Chondrocyte (in vitro differentiated cells): ENCODE data around the gene UBE2F. TPM values are rescaled to one million over a fixed set of nuclear protein-coding genes. Genes with fewer than 3 reads are reported as not detected.
"Not testable (repeated sequence)": the region's sequence is repeated elsewhere in the genome, so short reads cannot be mapped to it uniquely, and the experiment has no call there.

Source experiments
- DNase-seq: peaks from one replicate; pipeline ENCODE4 v3.0.0; 2021; ENCODE audit warnings: mixed read lengths, low spot score
- H3K27ac Mint-ChIP-seq: one replicate; pipeline ENCODE4 v1.8.0; 2021; ENCODE audit warnings: mild to moderate bottlenecking, moderate library complexity, mixed read lengths; ENCODE audit not compliant: unreplicated experiment
- H3K27me3 Mint-ChIP-seq: 2 replicates; pipeline ENCODE4 v1.8.0; 2021; ENCODE audit warnings: low read depth, mixed read lengths
- H3K36me3 Mint-ChIP-seq: 2 replicates; pipeline ENCODE4 v1.8.0; 2021; ENCODE audit warnings: low read depth, mixed read lengths
- H3K4me1 Mint-ChIP-seq: 2 replicates; pipeline ENCODE4 v1.8.0; 2021; ENCODE audit warnings: low read depth, mild to moderate bottlenecking, mixed read lengths
- H3K4me3 Mint-ChIP-seq: one replicate; pipeline ENCODE4 v1.8.0; 2021; ENCODE audit warnings: mild to moderate bottlenecking, moderate library complexity, mixed read lengths; ENCODE audit not compliant: unreplicated experiment
- H3K9me3 Mint-ChIP-seq: 2 replicates; pipeline ENCODE4 v1.8.0; 2021; ENCODE audit warnings: low read depth, mixed read lengths
- total RNA-seq: library from RNA; stranded (reverse); gene quantifications from 3 replicates; pipeline ENCODE4 v1.2.1, GENCODE V29; 2021
- TF ChIP-seq, protein P1 (sequence below): fragments of 200-600 bp; sonication (generic); IDR thresholded peaks from 2 replicates; pipeline ENCODE4 v1.5.0; 2021; ENCODE audit warnings: antibody characterized with exemption, mild to moderate bottlenecking, moderate library complexity

The UBE2F gene
- total RNA-seq, 1 donor from 2014 or later = 59.1 TPM

DNA sequence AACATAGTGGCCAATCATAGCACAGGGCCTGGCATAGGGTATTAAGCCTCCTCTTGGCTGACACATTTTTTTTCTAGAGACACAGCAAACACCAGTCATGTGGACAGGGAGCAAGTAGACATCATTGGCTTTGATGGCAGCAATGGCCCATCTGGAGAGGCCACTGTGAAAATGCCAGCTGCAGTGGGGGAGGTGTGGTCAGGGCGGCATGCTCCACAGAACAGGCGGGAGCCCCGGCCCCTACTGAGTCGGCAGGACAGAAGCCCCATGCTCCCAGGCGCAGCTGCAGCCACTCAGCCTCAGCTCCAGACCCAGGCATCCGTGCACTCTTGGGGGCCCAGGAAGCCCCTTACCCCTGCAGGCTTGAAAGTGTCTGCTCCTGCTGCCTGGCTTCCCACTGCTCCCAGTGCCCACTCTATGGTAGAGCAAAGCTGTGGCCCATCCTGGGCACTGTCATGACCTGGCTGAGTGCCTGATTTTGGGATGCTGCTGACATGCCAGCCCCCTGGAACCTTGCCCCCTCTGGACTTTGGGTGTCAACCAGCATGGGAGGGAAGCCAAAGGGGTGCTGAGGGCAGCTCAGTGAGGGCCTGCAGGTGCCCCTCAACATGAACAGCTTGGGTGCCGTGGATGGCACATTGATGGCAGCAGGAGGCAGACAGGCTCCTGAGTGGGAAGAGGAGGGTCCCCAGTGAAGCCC is 23.3 kb upstream of the UBE2F start:
- H3K27me3 Mint-ChIP-seq = no peaks in the 10 kb centered on the region

DNA sequence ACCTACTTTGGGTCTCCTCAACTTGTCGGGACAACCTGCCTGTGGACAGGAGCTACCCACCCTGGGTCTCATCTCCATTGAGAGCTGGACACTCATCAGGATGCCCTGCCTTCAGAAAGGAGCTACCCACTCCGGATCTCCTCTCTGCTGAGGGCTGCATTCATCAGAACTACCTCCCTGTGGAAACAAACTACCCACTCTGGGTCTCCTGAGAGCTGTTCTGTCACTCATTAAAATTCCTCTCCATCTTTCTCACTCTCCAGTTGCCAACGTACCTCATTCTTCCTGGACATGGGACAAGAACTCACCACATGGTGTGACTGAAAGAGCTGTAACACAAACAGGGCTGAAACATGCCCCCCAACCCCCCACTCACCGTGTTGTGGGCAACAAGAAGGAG is 22.5 kb upstream of the UBE2F start:
- no peaks in the 10 kb centered on the region for H3K27me3 Mint-ChIP-seq
- no peak overlapping the region for H3K4me3 Mint-ChIP-seq
- peaks cover 11% of the 10 kb centered on the region for H3K9me3 Mint-ChIP-seq
- no peak for DNase-seq
- no peaks in the 10 kb centered on the region for H3K36me3 Mint-ChIP-seq
- peaks cover 11% of the 10 kb centered on the region for H3K4me1 Mint-ChIP-seq
- TF ChIP-seq, protein P1, sequence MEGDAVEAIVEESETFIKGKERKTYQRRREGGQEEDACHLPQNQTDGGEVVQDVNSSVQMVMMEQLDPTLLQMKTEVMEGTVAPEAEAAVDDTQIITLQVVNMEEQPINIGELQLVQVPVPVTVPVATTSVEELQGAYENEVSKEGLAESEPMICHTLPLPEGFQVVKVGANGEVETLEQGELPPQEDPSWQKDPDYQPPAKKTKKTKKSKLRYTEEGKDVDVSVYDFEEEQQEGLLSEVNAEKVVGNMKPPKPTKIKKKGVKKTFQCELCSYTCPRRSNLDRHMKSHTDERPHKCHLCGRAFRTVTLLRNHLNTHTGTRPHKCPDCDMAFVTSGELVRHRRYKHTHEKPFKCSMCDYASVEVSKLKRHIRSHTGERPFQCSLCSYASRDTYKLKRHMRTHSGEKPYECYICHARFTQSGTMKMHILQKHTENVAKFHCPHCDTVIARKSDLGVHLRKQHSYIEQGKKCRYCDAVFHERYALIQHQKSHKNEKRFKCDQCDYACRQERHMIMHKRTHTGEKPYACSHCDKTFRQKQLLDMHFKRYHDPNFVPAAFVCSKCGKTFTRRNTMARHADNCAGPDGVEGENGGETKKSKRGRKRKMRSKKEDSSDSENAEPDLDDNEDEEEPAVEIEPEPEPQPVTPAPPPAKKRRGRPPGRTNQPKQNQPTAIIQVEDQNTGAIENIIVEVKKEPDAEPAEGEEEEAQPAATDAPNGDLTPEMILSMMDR = no peak
- no peak overlapping the region for H3K27ac Mint-ChIP-seq

More for the DNA sequence above, 23.3 kb upstream of the UBE2F start:
- Mint-ChIP-seq H3K4me3 (no peak overlapping the region), H3K27ac (no peak overlapping the region), H3K9me3 (peaks cover 11% of the 10 kb centered on the region), H3K4me1 (peaks cover 11% of the 10 kb centered on the region), H3K36me3 (no peaks in the 10 kb centered on the region)
- DNase-seq = no peak
- TF ChIP-seq, protein P1 = no peak

DNA sequence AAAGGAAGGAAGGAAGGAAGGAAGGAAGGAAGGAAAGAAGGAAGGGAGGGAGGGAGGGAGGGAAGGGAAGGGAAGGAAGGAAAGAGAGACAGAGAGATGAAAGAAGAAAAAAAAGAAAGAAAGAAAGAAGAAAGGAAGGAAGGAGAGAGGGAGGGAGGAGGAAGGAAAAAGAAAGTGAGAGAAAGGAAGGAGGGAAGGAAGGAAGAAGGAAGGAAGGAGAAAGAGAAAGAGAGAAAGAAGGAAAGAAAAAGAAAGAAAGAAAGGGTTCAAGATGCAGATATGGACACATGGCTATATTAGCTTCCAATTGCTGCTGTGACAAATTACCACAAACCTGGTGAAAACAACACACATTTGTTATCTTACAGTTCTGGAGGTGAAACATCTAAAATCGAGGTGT is 20.4 kb upstream of the UBE2F start:
- no peak for DNase-seq
- no peaks in the 10 kb centered on the region for H3K36me3 Mint-ChIP-seq
- peaks cover 11% of the 10 kb centered on the region for H3K4me1 Mint-ChIP-seq
- TF ChIP-seq, protein P1 = no peak
- H3K9me3 Mint-ChIP-seq = peaks cover 11% of the 10 kb centered on the region
- no peak overlapping the region for H3K27ac Mint-ChIP-seq
- no peak overlapping the region for H3K4me3 Mint-ChIP-seq
- no peaks in the 10 kb centered on the region for H3K27me3 Mint-ChIP-seq

DNA sequence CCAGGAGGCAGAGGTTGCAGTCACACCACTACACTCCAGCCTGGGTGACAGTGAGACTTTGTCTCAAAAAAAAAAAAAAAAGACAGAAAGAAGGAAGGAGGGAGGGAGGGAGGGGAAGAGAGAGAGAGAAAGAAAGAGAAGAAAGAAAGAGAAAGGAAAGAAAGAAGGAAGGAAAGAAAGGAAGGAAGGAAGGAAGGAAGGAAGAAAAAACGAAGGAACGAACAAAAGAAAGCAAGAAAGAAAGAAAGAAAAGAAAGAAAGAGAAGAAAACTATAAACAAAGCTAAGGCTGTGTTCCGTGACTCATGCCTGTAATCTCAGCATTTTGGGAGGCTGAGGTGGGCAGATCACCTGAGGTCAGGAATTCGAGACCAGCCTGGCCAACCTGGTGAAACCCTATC is 15.5 kb upstream of the UBE2F start:
- not testable (repeated sequence) for H3K27ac Mint-ChIP-seq, H3K4me1 Mint-ChIP-seq, DNase-seq, H3K4me3 Mint-ChIP-seq, H3K9me3 Mint-ChIP-seq, H3K36me3 Mint-ChIP-seq, H3K27me3 Mint-ChIP-seq

DNA sequence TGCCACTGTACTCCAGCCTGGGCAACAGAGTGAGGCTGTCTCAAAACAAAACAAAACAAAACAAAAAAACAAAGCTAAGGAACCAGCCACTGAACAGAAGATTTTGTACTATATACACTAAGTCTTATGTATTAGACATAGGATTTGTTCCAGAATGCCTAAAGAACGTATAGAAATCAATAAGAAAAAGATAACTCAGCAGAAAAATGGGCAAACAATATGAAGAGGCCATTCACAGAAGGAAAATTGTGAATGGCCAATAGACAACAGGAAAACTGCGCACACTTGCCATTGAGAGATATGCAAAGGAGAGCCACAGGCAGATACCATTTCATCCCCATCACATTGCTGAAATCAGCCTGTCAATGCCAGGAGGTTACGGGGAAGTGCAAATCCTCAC is 14.9 kb upstream of the UBE2F start:
- Mint-ChIP-seq H3K4me3 (no peak overlapping the region), H3K9me3 (peaks cover 3% of the 10 kb centered on the region), H3K4me1 (no peaks in the 10 kb centered on the region), H3K36me3 (no peaks in the 10 kb centered on the region), H3K27ac (no peak overlapping the region), H3K27me3 (no peaks in the 10 kb centered on the region)
- TF ChIP-seq, protein P1 = no peak
- DNase-seq = no peak

DNA sequence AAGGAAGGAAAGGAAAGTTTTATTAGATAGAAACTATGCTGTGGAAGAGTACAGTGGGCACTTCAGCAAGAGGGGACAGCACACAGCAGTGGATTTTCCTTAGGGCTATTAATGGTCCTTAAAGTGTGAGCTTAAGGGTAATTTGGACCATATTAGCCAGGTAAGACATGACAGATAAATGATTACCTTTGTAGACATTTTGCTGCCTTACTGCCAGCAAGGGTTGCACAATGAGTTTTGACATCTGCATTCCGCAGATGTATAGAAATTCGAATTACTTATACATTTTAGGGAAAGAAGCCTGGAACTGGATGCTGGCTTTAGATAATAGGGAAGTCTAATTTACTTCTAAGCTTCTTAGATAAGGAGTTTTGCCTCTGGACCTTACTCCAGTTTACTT is 14.0 kb upstream of the UBE2F start:
- TF ChIP-seq, protein P1 = no peak
- Mint-ChIP-seq H3K4me1 (no peaks in the 10 kb centered on the region), H3K4me3 (no peak overlapping the region), H3K27ac (no peak overlapping the region), H3K27me3 (no peaks in the 10 kb centered on the region), H3K36me3 (no peaks in the 10 kb centered on the region), H3K9me3 (no peaks in the 10 kb centered on the region)
- no peak for DNase-seq
